Right lobe of liver (tissue), 4 donors: ENCODE results near the gene HRAS.

ENCODE experiments used
- CTCF ChIP-seq, 4 donors: fragments of 200-600 bp in 3 of 4; fragments of 450-650 bp in 1 of 4; IDR thresholded peaks; one replicate each; pipeline versions ENCODE4 v1.5.1 to v1.8.0; 2016 to 2022; ENCODE audit warnings: antibody characterized with exemption in 4 of 4, mild to moderate bottlenecking in 2 of 4
- POLR2A ChIP-seq: fragments of 450-650 bp; IDR thresholded peaks from one replicate; pipeline ENCODE4 v1.6.1; 2017; ENCODE audit warnings: antibody characterized with exemption, mild to moderate bottlenecking
- donor health status: DM: no; HTN: no; CAD: no.
- donor health status: DM: no; HTN: no; CAD: no.
- donor health status: DM: no; HTN: yes; CAD: no.

- TF ChIP-seq CTCF (IDR thresholded peaks at IDR 0.05) (no peak), POLR2A (no peak)
Observed at GRCh38 chr11:569158-569885, 33.9 kb upstream of the HRAS start.
